Pancreas (tissue), 10 donors: ENCODE results near the gene POT1. TPM values are rescaled to one million over a fixed set of nuclear protein-coding genes. Genes with fewer than 3 reads are reported as not detected.

Source experiments
- ATAC-seq, 4 donors: fragments of 200-7000 bp; cut with Tn5 transposase; one replicate each; pipeline versions ENCODE4 v1.8.0 to v1.9.1; 2020; ENCODE audit warnings: mild to moderate bottlenecking in 4 of 4, moderate library complexity in 4 of 4
- DNase-seq, 6 donors: peaks; one replicate each; pipeline ENCODE4 v3.0.0-alpha.2; 2020
- FAIRE-seq: peaks from 2 replicates; lab custom pipeline; 2012; peaks lifted over from hg19 to GRCh38; lab: Jason Lieb, UNC
- H3K27ac ChIP-seq, 4 donors: fragments of 200-600 bp; sonication (generic); 1 replicate in 3 of 4; 2 replicates in 1 of 4; pipeline versions ENCODE4 v1.5.0 to v1.8.0; 2020
- H3K27me3 ChIP-seq, 4 donors: fragments of 200-600 bp; one replicate each; pipeline ENCODE4 v1.8.0; 2021
- H3K36me3 ChIP-seq, 3 donors: fragments of 200-600 bp; sonication (generic) in 1 of 3; one replicate each; pipeline versions ENCODE4 v1.5.0 to v1.8.0; 2020 to 2021
- H3K4me1 ChIP-seq, 3 donors: fragments of 200-600 bp; one replicate each; pipeline ENCODE4 v1.8.0; 2021
- H3K4me3 ChIP-seq, 4 donors: fragments of 200-600 bp; sonication (generic) in 2 of 4; one replicate each; pipeline versions ENCODE4 v1.5.0 to v1.8.0; 2020 to 2021
- H3K9me3 ChIP-seq, 4 donors: fragments of 200-600 bp; one replicate each; pipeline ENCODE4 v1.8.0; 2021
- CTCF ChIP-seq, 4 donors: fragments of 200-600 bp; sonication (generic) in 3 of 4; IDR thresholded peaks; one replicate each; pipeline versions ENCODE4 v1.5.0 to v1.8.0; 2021; ENCODE audit warnings: antibody characterized with exemption in 4 of 4
- WGBS, 2 donors: extraction: QIAGEN DNeasy Blood & Tissue Kit; methylation state at CpG; one replicate each; pipeline ENCODE4 v1.1.7; 2013; 5-methylcytosine and 5-hydroxymethylcytosine counted together
- intact Hi-C, 3 donors: fragments of 100-400 bp; cut with DNase I; formaldehyde crosslinking; loops; one replicate each; pipeline versions ENCODE4 v1.11.1 to v1.14.2; 2022
- polyA plus RNA-seq, 2 donors: library from polyadenylated mRNA; stranded (reverse); fragments of 200-250 nt; gene quantifications; one replicate each; pipeline ENCODE4 v1.2.3, GENCODE V29; 2013
- total RNA-seq, 6 donors: library from RNA; stranded (reverse); fragmentation: NEBNext Ultra II Directional in 4 of 6; extraction: Animal tissue kit (Norgen Biotek cat#: 25700) in 4 of 6; gene quantifications; one replicate each; pipeline versions ENCODE4 v1.2.1 to v1.2.4, GENCODE V29; 2021 to 2023
- donor health status: healthy with polysubstance abuse.
- donor health status: DM: no; HTN: no; CAD: no; lungs with moderate emphysema.
- donor health status: DM: no; HTN: no; CAD: no.
- donor health status: control.
- donor health status: control.
- donor health status: Bipolar disorder and iron deficiency.
- donor health status: DM: yes; HTN: yes; CAD: no.
- donor health status: DM: no; HTN: no; CAD: no.
- donor health status: DM: no; HTN: no; CAD: no.
- donor health status: DM: yes; HTN: yes; CAD: no.

The POT1 gene
- total and polyA plus RNA-seq, 8 donors, result 2.5 to 9.8 (median 7.2) TPM

GRCh38 chr7:124881981-124882380 is 47.6 kb downstream of the POT1 start:
- WGBS, 2 donors, result 20 to 38% methylated on average over 1 of the region's 1 CpG
- H3K9me3 ChIP-seq, result no peaks in the 10 kb centered on the region
- H3K4me1 ChIP-seq, result no peaks in the 10 kb centered on the region
- FAIRE-seq (no peak), ATAC-seq (no peak), DNase-seq (no peak)
- H3K27me3 ChIP-seq, result no peaks in the 10 kb centered on the region
- intact Hi-C loops, result no loop called here
- no peaks in the 10 kb centered on the region for H3K36me3 ChIP-seq
- no peak overlapping the region for H3K27ac ChIP-seq
- no peak overlapping the region for H3K4me3 ChIP-seq
- TF ChIP-seq CTCF (IDR thresholded peaks at IDR 0.05), result no peak

GRCh38 chr7:124879771-124880170 is 49.9 kb downstream of the POT1 start:
- H3K4me3 ChIP-seq, result no peak overlapping the region
- H3K36me3 ChIP-seq, result no peaks in the 10 kb centered on the region
- ATAC-seq (no peak), FAIRE-seq (no peak), DNase-seq (no peak)
- intact Hi-C loops, result no loop called here
- no peaks in the 10 kb centered on the region for H3K4me1 ChIP-seq
- no peaks in the 10 kb centered on the region for H3K27me3 ChIP-seq
- TF ChIP-seq CTCF (IDR thresholded peaks at IDR 0.05), result no peak
- H3K27ac ChIP-seq, result no peak overlapping the region
- WGBS, 2 donors, result 90 to 95% methylated on average over 1 of the region's 1 CpG
- no peaks in the 10 kb centered on the region for H3K9me3 ChIP-seq

- ATAC-seq, result no peak
- Histone ChIP-seq H3K9me3 (no peaks in the 10 kb centered on the region), H3K27ac (no peak overlapping the region), H3K36me3 (no peaks in the 10 kb centered on the region), H3K27me3 (no peaks in the 10 kb centered on the region), H3K4me3 (no peak overlapping the region), H3K4me1 (no peaks in the 10 kb centered on the region)
- intact Hi-C loops, result no loop called here
- no peak for DNase-seq
- no peak for TF ChIP-seq CTCF (IDR thresholded peaks at IDR 0.05)
- no peak for FAIRE-seq
- 56 to 58% methylated on average over 2 of the region's 2 CpGs for WGBS, 2 donors
These were observed 50.5 kb downstream of the POT1 start for GRCh38 chr7:124879103-124879502.

- ATAC-seq, result no peak
- intact Hi-C loops, result no loop called here
- Histone ChIP-seq H3K27me3 (no peaks in the 10 kb centered on the region), H3K4me1 (peaks cover 0 to 3% (median 0%) of the 10 kb centered on the region in 3 donors), H3K9me3 (no peaks in the 10 kb centered on the region), H3K36me3 (no peaks in the 10 kb centered on the region), H3K27ac (no peak overlapping the region), H3K4me3 (no peak overlapping the region)
- no peak for DNase-seq
- no peak for TF ChIP-seq CTCF (IDR thresholded peaks at IDR 0.05)
- FAIRE-seq, result no peak
- WGBS, 2 donors, result 98% methylated on average over 3 of the region's 3 CpGs
These were observed 54.9 kb downstream of the POT1 start for GRCh38 chr7:124874644-124875163.

- Histone ChIP-seq H3K27ac (no peak overlapping the region), H3K4me1 (no peaks in the 10 kb centered on the region), H3K36me3 (no peaks in the 10 kb centered on the region), H3K4me3 (no peak overlapping the region), H3K27me3 (no peaks in the 10 kb centered on the region), H3K9me3 (no peaks in the 10 kb centered on the region)
- intact Hi-C loops, result no loop called here
- FAIRE-seq (no peak), ATAC-seq (no peak), DNase-seq (peak in 1 of 6 donors; percentile 23)
- TF ChIP-seq CTCF (IDR thresholded peaks at IDR 0.05), result no peak
- 80 to 93% methylated on average over 5 of the region's 5 CpGs for whole genome bisulfite sequencing, 2 donors
These were observed 71.9 kb downstream of the POT1 start for GRCh38 chr7:124857672-124858235.
